GM19324 (cell line): ENCODE data around the gene TIAM1.

Experiments used
- ATAC-seq: cut with Tn5 transposase; IDR thresholded peaks from one replicate; pipeline ENCODE4 v1.9.1; 2021; ENCODE audit warnings: mild to moderate bottlenecking, moderate library complexity; ENCODE audit not compliant: unreplicated experiment, low FRiP score

Gene TIAM1

DNA sequence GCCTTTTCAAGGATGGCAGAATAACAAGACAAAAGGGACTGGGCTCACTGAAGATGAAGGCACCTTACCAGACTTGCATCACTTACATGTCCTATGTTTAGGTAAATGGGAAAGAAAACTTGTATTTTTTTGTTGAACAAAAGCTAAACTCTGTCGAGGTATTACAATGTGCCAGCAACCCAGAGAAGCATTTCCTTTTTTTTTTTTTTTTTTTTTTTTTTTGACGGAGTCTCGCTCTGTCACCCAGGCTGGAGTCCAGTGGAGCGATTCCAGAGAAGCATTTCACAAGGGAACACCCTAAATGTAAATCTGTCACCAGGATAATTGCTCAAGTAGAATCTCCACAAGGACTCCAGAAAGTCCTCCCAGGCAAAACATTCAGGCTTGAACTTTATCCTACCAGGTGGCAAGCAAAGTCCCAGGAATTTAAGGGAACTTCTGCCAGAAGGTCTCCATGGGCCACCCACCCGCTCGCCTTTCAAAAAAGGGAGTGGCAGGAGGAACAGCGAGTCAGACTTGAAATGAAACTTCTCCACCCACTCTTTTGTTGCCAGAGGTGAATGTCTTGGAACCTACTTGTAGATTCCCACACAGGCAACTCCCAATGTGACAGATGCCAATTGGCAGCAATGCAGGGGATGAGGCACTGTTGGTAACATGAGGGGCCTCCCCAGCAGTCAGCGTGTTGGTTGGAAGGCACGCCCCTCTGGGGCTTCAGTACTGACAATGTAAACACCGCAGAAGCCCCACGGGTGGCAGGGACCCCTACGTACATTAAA, 125.0 kb downstream of the TIAM1 start:
- no peak for ATAC-seq

DNA sequence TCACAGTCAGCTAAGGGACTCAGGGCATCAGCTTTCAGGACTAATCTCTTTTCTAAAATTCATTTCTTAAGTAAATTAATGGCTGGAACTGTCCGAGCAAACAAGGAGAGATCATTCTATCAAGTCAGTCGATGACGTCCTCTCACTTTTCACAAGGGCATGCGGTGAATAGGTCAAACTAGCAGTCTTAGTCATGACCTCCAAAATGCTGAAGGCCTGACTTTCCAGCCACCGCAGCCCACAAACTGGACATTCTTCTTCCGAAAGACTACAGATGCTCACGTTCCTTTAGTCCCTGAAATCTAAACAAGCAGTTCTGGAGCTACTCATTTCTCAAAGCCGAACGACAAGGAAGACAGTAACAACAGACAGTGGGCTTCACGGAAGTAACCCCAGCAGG, 127.9 kb downstream of the TIAM1 start:
- ATAC-seq: no peak

GRCh38 chr21:31213787-31214186, 130.3 kb downstream of the TIAM1 start:
- ATAC-seq: no peak

GRCh38 chr21:31211836-31212235, 132.2 kb downstream of the TIAM1 start:
- ATAC-seq: no peak

GRCh38 chr21:31205412-31205811, 138.6 kb downstream of the TIAM1 start:
- no peak for ATAC-seq

DNA sequence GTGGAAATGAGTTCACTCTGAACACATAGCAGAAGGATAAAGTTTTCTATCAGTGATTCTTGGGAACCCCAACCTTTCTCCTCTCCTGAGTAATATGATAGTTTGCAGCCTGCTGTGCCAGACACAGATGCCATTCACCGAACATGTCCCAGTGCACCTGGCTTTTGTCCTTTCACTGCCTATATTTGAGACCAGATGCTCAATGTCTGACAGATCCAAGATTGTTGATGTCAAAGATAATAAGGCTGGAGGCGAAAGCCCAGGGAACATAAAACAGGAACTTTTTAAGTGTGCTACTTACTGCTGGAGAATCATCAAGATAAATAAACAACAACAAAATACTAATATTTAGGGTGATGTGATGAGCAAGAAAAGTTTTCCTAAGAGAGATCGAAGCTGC, 139.3 kb downstream of the TIAM1 start:
- no peak for ATAC-seq

- ATAC-seq: no peak
Observed at GRCh38 chr21:31203431-31204054, 140.5 kb downstream of the TIAM1 start.

DNA sequence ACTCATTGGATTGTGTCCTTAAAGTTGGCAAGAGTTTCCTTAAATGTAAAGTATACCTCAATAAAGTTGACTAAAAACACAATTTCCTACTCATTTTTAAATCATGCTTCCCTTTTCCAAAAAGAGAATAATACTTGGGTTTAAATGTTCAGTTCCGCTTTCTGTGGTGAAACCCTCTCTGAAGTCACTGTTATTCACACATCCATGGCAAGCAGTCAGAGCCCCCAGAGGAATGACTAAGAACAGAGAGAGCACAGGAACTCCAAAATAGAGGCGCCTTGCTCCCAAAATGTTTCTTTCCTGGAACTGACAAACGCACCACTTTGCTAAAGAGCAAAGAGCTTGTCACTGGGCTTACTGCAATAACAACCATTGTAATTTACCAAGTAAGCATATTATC, 142.5 kb downstream of the TIAM1 start:
- no peak for ATAC-seq

GRCh38 chr21:31201144-31201543, 142.9 kb downstream of the TIAM1 start:
- no peak for ATAC-seq

DNA sequence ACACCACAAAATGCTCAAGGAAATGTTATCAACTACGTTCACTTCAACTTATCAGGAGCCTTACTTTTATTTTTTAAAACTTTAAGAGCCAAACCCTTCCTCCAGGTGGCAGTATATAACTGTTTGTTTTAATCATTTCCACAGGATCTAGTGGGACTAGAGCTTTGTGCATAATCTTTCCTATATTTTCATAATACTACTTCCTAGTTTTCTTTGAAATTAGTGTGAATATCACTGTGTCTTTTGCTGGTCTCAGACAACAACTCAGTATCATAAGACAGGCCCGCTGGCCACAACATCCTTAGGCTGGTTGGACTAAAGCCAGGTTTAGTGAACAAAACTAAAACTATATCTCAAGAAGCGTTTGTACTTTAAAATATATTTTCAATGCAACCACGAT, 145.5 kb downstream of the TIAM1 start:
- no peak for ATAC-seq

GRCh38 chr21:31196724-31197123, 147.3 kb downstream of the TIAM1 start:
- no peak for ATAC-seq

- no peak for ATAC-seq
Observed at GRCh38 chr21:31195334-31196015, 148.6 kb downstream of the TIAM1 start.

DNA sequence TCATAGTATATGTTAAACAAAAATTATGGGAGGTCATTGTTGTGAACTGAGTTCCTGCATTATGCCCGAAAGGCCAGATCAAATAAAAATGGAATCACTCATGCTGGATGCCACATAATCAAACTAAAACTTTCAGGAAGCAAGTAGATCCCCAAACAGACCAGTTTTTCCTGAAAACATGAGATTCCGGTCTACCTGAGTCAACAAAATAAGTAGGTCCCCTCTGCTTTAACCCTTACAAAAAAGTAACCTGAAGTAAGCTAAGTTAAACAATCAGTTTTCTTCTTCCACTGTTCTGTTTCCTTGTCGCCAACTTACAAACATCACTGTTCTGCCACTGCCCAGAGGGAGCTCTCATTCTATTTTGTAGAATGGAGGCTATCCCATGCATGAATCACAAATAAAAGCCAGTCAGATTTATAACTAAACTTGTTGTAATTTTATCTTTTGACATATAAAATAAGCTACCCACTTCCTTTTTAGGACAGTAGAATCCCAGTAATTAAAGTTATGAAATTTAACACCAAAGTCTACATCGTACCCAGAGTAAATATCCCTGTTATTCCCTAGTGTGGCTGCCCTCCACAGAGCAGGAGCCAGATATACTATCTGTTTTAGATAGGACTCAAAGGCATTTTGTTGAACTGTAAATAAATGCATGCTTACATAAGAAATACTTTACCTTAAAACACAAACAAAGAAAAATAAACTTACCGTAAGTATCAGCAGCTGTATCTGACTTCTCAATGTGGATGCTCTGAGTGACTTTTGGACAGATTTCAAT, 149.4 kb downstream of the TIAM1 start:
- no peak for ATAC-seq

- ATAC-seq: no peak
Observed at GRCh38 chr21:31193761-31194160, 150.3 kb downstream of the TIAM1 start.

DNA sequence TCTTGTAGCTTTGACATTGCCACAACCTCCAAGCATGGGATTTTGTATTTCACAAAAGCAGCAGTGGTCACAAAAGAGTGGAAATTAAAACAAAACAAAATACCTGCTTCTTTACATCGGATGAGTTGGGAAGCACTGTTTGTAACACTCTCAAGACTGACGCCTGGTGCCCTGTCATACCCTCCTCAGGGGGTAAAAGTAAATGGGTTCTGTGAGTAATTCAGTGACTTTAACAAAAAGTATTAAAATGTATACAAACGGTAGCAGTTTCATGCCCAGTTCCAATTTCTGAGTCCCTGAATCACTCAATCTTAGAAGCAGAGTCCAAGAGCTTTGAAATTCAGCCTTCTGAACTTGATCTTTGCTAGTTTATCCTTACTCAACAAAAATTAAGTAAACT, 152.5 kb downstream of the TIAM1 start:
- ATAC-seq: no peak

DNA sequence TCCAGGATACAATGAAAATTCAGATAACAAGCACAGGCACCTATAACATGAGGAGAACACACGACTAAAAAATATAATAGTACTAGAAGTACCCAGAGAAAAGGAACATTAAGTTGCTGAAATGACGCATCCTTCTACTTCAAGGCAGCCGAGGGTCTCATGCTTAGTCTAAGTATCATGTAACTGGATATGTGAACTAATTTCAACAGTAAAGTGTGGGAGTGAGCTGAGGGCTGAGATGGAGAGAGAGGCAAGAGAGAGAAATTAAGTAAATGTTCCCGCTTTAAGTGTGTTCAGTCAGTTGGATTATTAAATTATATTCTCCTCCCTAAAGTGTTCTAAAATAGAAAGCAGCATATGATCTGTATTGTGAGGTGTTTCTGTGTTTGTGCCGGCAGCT, 153.5 kb downstream of the TIAM1 start:
- no peak for ATAC-seq

GRCh38 chr21:31187499-31187898, 156.6 kb downstream of the TIAM1 start:
- ATAC-seq: no peak

DNA sequence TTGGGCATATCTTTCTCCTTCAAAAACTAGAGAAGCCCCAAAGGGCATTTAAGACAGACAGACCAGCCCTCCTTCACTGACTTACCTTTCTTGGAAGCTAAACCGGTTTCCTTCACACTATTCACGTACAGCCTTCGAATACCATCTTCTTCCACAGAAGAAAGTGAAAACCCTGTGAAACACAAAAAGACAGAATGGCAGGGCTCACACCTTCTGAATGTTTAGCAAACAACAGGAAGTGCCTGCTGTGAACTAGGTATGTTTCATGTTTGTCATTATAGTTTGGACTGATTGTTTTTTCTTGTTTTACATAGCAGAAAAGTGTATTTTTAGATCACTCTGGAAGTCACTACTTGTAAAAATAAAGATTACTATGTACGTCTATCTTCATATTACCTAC, 157.1 kb downstream of the TIAM1 start:
- no peak for ATAC-seq

DNA sequence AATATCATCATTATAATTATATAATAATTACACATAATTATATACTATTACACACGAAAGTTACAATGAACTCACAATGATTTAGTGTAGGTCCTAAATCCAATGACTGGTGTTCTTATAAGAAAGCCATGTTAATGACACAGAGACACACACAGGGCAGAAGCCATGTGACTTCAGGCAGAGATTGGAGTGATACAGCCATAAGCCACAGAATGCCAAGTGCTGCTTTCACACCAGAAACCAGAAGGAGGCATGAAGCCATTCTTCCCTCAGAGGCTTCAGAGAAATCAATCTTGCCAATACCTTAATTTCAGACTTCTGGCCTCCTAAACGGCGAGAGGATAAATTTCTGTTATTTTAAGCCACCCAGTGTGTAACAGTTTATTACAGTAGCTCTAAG, 158.4 kb downstream of the TIAM1 start:
- ATAC-seq: no peak

GRCh38 chr21:31184876-31185275, 159.2 kb downstream of the TIAM1 start:
- no peak for ATAC-seq

DNA sequence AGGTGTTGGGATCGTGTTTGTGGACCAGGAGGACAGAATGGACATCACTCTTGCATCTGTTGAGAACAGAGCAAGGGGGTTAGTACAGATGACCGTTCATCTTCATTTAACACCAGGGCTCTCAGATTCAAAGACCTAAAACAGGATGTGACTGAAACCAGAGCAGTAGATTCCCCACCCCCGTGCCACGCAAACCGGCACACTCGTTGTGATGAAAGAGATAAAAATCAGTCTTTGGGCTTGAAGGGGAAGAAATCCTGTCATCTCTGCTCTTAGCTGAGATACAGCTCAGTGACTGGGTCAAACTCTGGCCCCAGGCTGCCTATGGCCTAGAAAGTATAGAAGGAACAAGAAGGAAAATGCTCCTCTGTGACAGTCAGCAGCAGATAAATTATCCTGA, 159.6 kb downstream of the TIAM1 start:
- no peak for ATAC-seq
